ENCODE data around the gene EYA3. TPM values are rescaled to one million over a fixed set of nuclear protein-coding genes. Genes with fewer than 3 reads are reported as not detected.
A peak's percentile ranks its signal among the peaks of the same experiment; 100 is the strongest.

The EYA3 gene
- total and polyA plus RNA-seq, 8 donors = 22.9 to 33.0 (median 29.1) TPM

GRCh38 chr1:27972141-27972540 is 116.3 kb downstream of the EYA3 start:
- H3K27ac ChIP-seq = no peak overlapping the region
- H3K36me3 ChIP-seq = peaks cover 0 to 71% of the 10 kb centered on the region in 2 donors
- intact Hi-C loops (cut with DNase I) = no loop called here
- no peak for TF ChIP-seq CTCF (IDR thresholded peaks at IDR 0.05)
- H3K27me3 ChIP-seq = no peaks in the 10 kb centered on the region
- H3K9me3 ChIP-seq = no peaks in the 10 kb centered on the region
- ATAC-seq (no peak), DNase-seq (no peak)
- no peaks in the 10 kb centered on the region for H3K4me1 ChIP-seq
- no peak overlapping the region for H3K4me3 ChIP-seq

GRCh38 chr1:27971674-27972073 is 116.7 kb downstream of the EYA3 start:
- DNase-seq = no peak
- Histone ChIP-seq H3K27ac (no peak overlapping the region), H3K36me3 (peaks cover 0 to 71% of the 10 kb centered on the region in 2 donors), H3K9me3 (no peaks in the 10 kb centered on the region), H3K27me3 (no peaks in the 10 kb centered on the region), H3K4me3 (no peak overlapping the region), H3K4me1 (no peaks in the 10 kb centered on the region)
- ATAC-seq = no peak
- TF ChIP-seq CTCF (IDR thresholded peaks at IDR 0.05) = no peak
- intact Hi-C loops (cut with DNase I) = no loop called here

- no peak for TF ChIP-seq CTCF (IDR thresholded peaks at IDR 0.05)
- ATAC-seq (peak; percentile 25), DNase-seq (peak in 1 of 4 donors; percentile 49)
- peaks cover 0 to 71% of the 10 kb centered on the region in 2 donors for H3K36me3 ChIP-seq
- no peaks in the 10 kb centered on the region for H3K27me3 ChIP-seq
- no peaks in the 10 kb centered on the region for H3K9me3 ChIP-seq
- H3K27ac ChIP-seq = peak overlapping the region; percentile 23 to 53
- no peak overlapping the region for H3K4me3 ChIP-seq
- no peaks in the 10 kb centered on the region for H3K4me1 ChIP-seq
- intact Hi-C loops (cut with DNase I) = no loop called here
These were observed 118.0 kb downstream of the EYA3 start for GRCh38 chr1:27970401-27970800.

- Histone ChIP-seq H3K4me3 (no peak overlapping the region), H3K27me3 (no peaks in the 10 kb centered on the region), H3K27ac (no peak overlapping the region), H3K36me3 (peaks cover 0 to 72% of the 10 kb centered on the region in 2 donors), H3K9me3 (no peaks in the 10 kb centered on the region), H3K4me1 (no peaks in the 10 kb centered on the region)
- DNase-seq (no peak), ATAC-seq (peak; percentile 48)
- intact Hi-C loops (cut with DNase I) = no loop called here
- TF ChIP-seq CTCF (IDR thresholded peaks at IDR 0.05) = no peak
These were observed 119.7 kb downstream of the EYA3 start for GRCh38 chr1:27968692-27969091.

DNA sequence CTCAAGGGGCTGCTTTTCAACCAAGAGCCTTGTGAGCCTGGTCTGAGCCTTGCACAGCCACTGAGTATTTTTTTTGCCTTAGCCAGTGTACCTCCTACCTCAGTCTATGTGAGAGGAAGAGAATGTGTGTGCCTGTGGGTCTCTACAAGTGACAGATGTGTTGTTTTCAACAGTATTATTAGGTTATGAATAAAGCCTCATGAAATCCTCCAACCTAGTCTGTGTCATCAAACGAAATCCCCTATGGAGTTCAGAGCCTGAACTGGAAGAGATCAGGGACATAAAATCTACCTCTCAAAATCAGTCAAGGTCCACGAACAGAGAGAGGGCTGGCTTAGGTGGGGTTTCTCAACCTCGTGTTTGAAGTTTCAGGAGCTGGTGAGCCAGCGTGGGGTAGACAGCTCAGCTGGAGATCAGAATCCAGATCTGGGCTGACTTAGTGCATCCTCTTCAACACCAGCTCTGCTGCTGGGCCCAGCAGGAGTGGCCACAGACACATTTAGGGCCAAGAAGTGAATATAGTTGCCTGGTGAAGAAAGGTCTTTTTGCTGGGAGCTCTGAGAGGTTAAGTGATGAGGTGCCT is 120.4 kb downstream of the EYA3 start:
- H3K36me3 ChIP-seq = peaks cover 0 to 72% of the 10 kb centered on the region in 2 donors
- no peak for TF ChIP-seq CTCF (IDR thresholded peaks at IDR 0.05)
- H3K27me3 ChIP-seq = no peaks in the 10 kb centered on the region

More for the DNA sequence above, 120.4 kb downstream of the EYA3 start:
- ATAC-seq (no peak), DNase-seq (no peak)
- Histone ChIP-seq H3K9me3 (no peaks in the 10 kb centered on the region), H3K4me1 (no peaks in the 10 kb centered on the region), H3K27ac (no peak overlapping the region), H3K4me3 (no peak overlapping the region)
- intact Hi-C loops (cut with DNase I) = no loop called here

All from left lung (tissue), 10 donors.